Measurements from ENCODE around the gene AGPAT2.
"Not testable (repeated sequence)": the region's sequence is repeated elsewhere in the genome, so short reads cannot be mapped to it uniquely, and the experiment has no call there.

Gene AGPAT2

DNA sequence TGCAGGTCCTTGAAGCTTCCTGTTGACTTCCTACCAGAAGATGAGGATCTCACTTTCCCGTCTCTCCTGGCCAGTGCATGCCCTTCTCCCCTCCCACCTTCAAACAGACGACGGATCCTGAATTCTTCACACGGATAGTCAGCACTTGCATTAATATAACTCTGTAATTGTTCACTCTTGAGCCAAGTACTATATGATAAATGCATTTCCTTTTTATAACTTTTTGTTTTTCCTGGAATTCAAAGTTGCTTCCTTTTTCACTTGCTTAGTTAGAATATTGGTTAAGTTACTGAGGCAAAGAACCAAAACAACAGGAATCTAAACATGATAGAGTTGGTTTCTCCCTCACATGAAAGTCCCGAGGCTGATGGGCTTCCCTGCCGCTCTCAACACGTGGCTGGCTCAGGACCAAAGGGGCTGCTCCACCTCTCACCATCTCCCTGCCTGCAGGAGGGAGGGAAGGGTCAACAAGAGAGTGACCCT is 44.8 kb downstream of the AGPAT2 start:
- no peaks in the 10 kb centered on the region for H4K20me1 ChIP-seq (ENCODE audit: insufficient read depth, low read length)
- no peak overlapping the region for H3K4me3 ChIP-seq (ENCODE audit: low read length)
- no peaks in the 10 kb centered on the region for H3K36me3 ChIP-seq (replicated peaks; ENCODE audit: low read depth, low read length)
- no peak overlapping the region for H3K27ac ChIP-seq (ENCODE audit: low read length)
- H3K27me3 ChIP-seq (ENCODE audit: low read depth, low read length): peaks cover 17% of the 10 kb centered on the region
- no peak for TF ChIP-seq EZH2phosphoT487 (IDR thresholded peaks at IDR 0.05; ENCODE audit: low read depth)
- TF ChIP-seq, protein P1, sequence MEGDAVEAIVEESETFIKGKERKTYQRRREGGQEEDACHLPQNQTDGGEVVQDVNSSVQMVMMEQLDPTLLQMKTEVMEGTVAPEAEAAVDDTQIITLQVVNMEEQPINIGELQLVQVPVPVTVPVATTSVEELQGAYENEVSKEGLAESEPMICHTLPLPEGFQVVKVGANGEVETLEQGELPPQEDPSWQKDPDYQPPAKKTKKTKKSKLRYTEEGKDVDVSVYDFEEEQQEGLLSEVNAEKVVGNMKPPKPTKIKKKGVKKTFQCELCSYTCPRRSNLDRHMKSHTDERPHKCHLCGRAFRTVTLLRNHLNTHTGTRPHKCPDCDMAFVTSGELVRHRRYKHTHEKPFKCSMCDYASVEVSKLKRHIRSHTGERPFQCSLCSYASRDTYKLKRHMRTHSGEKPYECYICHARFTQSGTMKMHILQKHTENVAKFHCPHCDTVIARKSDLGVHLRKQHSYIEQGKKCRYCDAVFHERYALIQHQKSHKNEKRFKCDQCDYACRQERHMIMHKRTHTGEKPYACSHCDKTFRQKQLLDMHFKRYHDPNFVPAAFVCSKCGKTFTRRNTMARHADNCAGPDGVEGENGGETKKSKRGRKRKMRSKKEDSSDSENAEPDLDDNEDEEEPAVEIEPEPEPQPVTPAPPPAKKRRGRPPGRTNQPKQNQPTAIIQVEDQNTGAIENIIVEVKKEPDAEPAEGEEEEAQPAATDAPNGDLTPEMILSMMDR (IDR thresholded peaks at IDR 0.05; ENCODE audit: low read depth, low read length): no peak
- H3K79me2 ChIP-seq (ENCODE audit: low read length): no peaks in the 10 kb centered on the region
- peaks cover 10% of the 10 kb centered on the region for H3K4me1 ChIP-seq (ENCODE audit: low read length)
- no peak overlapping the region for H3K4me2 ChIP-seq (ENCODE audit: low read length)
- no peaks in the 10 kb centered on the region for H3K9me3 ChIP-seq (ENCODE audit: insufficient read depth, low read length)
- H2AFZ ChIP-seq (ENCODE audit: low read depth, low read length): no peak overlapping the region
- H3K9ac ChIP-seq (ENCODE audit: low read length): no peak overlapping the region

DNA sequence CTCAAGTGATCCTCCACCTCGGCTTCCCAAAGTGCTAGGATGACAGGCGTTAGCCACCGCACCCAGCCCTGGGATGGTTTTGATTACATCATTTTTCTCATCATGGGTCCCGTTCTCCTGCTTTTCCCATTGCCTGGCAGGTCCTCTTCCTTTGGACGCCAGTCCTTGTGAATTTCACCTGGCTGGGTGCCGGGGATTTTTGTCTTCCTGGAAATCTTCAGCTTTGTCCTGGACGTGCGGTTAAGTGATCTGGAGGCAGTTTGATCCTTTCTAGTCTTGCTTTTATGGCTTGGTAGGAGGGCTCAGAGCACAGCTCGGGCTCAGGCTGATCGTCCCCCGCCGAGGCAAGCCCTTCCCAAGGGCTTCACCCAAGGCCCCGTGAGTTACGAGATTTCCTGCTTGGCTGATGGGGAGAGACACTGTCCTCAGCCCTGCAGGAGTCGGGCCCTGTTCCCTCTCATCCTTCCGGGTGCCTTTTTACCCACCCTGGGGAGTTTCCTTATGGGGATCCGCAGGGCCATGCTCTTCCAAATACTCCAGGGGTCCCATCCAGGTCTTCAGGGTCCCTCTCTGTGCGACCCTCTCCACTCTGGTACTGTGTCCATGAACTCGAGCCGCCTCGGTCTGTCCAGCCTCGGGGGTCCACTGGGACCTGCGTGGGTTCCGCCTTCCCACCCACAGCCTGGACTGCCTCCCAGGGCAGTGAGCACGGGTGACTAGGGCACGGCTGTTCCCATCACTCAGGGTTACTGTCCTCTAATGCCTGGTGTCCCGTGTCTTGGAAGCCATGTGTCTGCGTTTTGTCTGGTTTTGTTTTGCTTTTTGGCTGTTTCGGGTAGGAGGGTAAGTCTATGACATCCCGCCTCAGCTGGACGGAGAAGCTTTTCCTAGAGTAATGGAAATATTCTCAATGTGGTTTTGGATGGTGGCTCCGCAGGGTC is 46.8 kb downstream of the AGPAT2 start:
- H3K9me3 ChIP-seq (ENCODE audit: insufficient read depth, low read length): no peaks in the 10 kb centered on the region
- peaks cover 10% of the 10 kb centered on the region for H3K4me1 ChIP-seq (ENCODE audit: low read length)
- no peaks in the 10 kb centered on the region for H3K79me2 ChIP-seq (ENCODE audit: low read length)
- H3K27ac ChIP-seq (ENCODE audit: low read length): no peak overlapping the region
- H2AFZ ChIP-seq (ENCODE audit: low read depth, low read length): no peak overlapping the region
- no peak overlapping the region for H3K9ac ChIP-seq (ENCODE audit: low read length)
- TF ChIP-seq, protein P1 (IDR thresholded peaks at IDR 0.05; ENCODE audit: low read depth, low read length): no peak
- TF ChIP-seq EZH2phosphoT487 (IDR thresholded peaks at IDR 0.05; ENCODE audit: low read depth): no peak
- no peak overlapping the region for H3K4me3 ChIP-seq (ENCODE audit: low read length)
- H4K20me1 ChIP-seq (ENCODE audit: insufficient read depth, low read length): no peaks in the 10 kb centered on the region
- no peaks in the 10 kb centered on the region for H3K36me3 ChIP-seq (replicated peaks; ENCODE audit: low read depth, low read length)
- peaks cover 21% of the 10 kb centered on the region for H3K27me3 ChIP-seq (ENCODE audit: low read depth, low read length)
- H3K4me2 ChIP-seq (ENCODE audit: low read length): no peak overlapping the region

DNA sequence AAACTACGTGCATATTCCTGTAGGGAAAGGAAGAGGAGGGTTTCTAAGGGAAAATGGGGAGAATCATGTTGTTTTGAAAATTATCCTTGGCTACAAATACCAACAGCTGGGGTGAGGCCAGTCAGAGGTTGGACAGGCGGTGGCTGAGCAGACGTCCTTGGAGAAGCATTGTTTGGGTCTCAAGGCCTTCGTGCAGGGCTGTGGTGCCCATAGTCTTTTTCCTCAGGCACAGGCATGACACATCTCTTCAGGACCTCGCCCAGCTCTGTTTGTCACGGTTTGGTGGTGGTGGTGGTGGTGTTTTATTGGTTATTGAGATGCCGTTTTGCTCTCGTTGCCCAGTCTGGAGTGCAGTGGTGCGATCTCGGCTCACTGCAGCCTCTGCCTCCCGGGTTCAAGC is 52.4 kb downstream of the AGPAT2 start:
- Histone ChIP-seq H3K27me3 (ENCODE audit: low read depth, low read length) (0 out of 2 replicates have a peak, but pooled peaks cover 8% of the 10 kb centered on the region), H3K4me1 (ENCODE audit: low read length) (peaks cover 4% of the 10 kb centered on the region), H3K79me2 (ENCODE audit: low read length) (no peaks in the 10 kb centered on the region), H3K4me2 (ENCODE audit: low read length) (no peak overlapping the region), H3K4me3 (ENCODE audit: low read length) (no peak overlapping the region), H3K36me3 (replicated peaks; ENCODE audit: low read depth, low read length) (no peaks in the 10 kb centered on the region), H3K9ac (ENCODE audit: low read length) (no peak overlapping the region), H3K9me3 (ENCODE audit: insufficient read depth, low read length) (no peaks in the 10 kb centered on the region), H2AFZ (ENCODE audit: low read depth, low read length) (no peak overlapping the region), H4K20me1 (ENCODE audit: insufficient read depth, low read length) (no peaks in the 10 kb centered on the region), H3K27ac (ENCODE audit: low read length) (no peak overlapping the region)
- TF ChIP-seq EZH2phosphoT487 (IDR thresholded peaks at IDR 0.05; ENCODE audit: low read depth): no peak
- TF ChIP-seq, protein P1 (IDR thresholded peaks at IDR 0.05; ENCODE audit: low read depth, low read length): no peak

DNA sequence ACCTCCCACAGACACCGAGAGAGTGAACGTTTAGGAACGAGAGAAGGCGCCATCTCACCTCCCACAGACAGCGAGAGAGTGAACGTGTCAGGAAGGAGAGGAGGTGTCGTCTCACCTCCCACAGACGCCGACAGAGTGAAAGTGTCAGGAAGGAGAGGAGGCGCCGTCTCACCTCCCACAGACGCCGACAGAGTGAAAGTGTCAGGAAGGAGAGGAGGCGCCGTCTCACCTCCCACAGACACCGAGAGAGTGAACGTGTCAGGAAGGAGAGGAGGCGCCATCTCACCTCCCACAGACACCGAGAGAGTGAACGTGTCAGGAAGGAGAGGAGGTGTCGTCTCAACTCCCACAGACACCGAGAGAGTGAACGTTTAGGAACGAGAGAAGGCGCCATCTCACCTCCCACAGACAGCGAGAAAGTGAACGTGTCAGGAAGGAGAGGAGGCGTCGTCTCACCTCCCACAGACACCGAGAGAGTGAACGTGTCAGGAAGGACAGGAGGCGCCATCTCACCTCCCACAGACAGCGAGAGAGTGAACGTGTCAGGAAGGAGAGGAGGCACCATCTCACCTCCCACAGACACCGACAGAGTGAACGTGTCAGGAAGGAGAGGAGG is 54.7 kb downstream of the AGPAT2 start:
- H4K20me1 ChIP-seq (ENCODE audit: insufficient read depth, low read length); H3K9ac ChIP-seq (ENCODE audit: low read length); H3K27me3 ChIP-seq (ENCODE audit: low read depth, low read length); H3K79me2 ChIP-seq (ENCODE audit: low read length); H3K9me3 ChIP-seq (ENCODE audit: insufficient read depth, low read length); H2AFZ ChIP-seq (ENCODE audit: low read depth, low read length); H3K27ac ChIP-seq (ENCODE audit: low read length); H3K4me2 ChIP-seq (ENCODE audit: low read length); H3K36me3 ChIP-seq (replicated peaks; ENCODE audit: low read depth, low read length); H3K4me1 ChIP-seq (ENCODE audit: low read length); H3K4me3 ChIP-seq (ENCODE audit: low read length): not testable (repeated sequence)

DNA sequence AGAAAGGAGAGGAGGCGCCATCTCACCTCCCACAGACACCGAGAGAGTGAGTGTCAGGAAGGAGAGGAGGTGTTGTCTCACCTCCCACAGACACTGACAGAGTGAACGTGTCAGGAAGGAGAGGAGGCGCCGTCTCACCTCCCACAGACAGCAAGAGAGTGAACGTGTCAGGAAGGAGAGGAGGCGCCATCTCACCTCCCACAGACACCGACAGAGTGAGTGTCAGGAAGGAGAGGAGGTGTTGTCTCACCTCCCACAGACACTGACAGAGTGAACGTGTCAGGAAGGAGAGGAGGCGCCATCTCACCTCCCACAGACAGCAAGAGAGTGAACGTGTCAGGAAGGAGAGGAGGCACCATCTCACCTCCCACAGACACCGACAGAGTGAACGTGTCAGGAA is 55.2 kb downstream of the AGPAT2 start:
- not testable (repeated sequence) for H2AFZ ChIP-seq (ENCODE audit: low read depth, low read length); H3K4me2 ChIP-seq (ENCODE audit: low read length); H3K27ac ChIP-seq (ENCODE audit: low read length); H3K4me1 ChIP-seq (ENCODE audit: low read length); H3K9ac ChIP-seq (ENCODE audit: low read length); H3K79me2 ChIP-seq (ENCODE audit: low read length); H4K20me1 ChIP-seq (ENCODE audit: insufficient read depth, low read length); H3K27me3 ChIP-seq (ENCODE audit: low read depth, low read length); H3K4me3 ChIP-seq (ENCODE audit: low read length); H3K36me3 ChIP-seq (replicated peaks; ENCODE audit: low read depth, low read length); H3K9me3 ChIP-seq (ENCODE audit: insufficient read depth, low read length)
